Endothelial cell (in vitro differentiated cells): ENCODE data around the gene SNX27. TPM values are rescaled to one million over a fixed set of nuclear protein-coding genes. Genes with fewer than 3 reads are reported as not detected.
"Not testable (repeated sequence)": the region's sequence is repeated elsewhere in the genome, so short reads cannot be mapped to it uniquely, and the experiment has no call there.

Experiments
- DNase-seq: peaks from one replicate; pipeline ENCODE4 v3.0.0; 2021; ENCODE audit warnings: low spot score
- H3K27ac Mint-ChIP-seq: one replicate; pipeline ENCODE4 v1.8.0; 2021; ENCODE audit warnings: mixed read lengths, inconsistent platforms; ENCODE audit not compliant: unreplicated experiment
- H3K27me3 Mint-ChIP-seq: one replicate; pipeline ENCODE4 v1.8.0; 2021; ENCODE audit warnings: mild to moderate bottlenecking, moderate library complexity, mixed read lengths, inconsistent platforms; ENCODE audit not compliant: unreplicated experiment
- H3K36me3 Mint-ChIP-seq: one replicate; pipeline ENCODE4 v1.8.0; 2021; ENCODE audit warnings: mild to moderate bottlenecking, low read depth, mixed read lengths, inconsistent platforms; ENCODE audit not compliant: unreplicated experiment
- H3K4me1 Mint-ChIP-seq: one replicate; pipeline ENCODE4 v1.8.0; 2021; ENCODE audit warnings: mild to moderate bottlenecking, mixed read lengths, inconsistent platforms; ENCODE audit not compliant: unreplicated experiment
- H3K4me3 Mint-ChIP-seq: one replicate; pipeline ENCODE4 v1.8.0; 2021; ENCODE audit warnings: mild to moderate bottlenecking, mixed read lengths, inconsistent platforms; ENCODE audit not compliant: unreplicated experiment
- H3K9me3 Mint-ChIP-seq: one replicate; pipeline ENCODE4 v1.8.0; 2021; ENCODE audit warnings: mixed read lengths, inconsistent platforms; ENCODE audit not compliant: unreplicated experiment
- CTCF ChIP-seq: fragments of 200-600 bp; sonication (generic); IDR thresholded peaks from one replicate; pipeline ENCODE4 v1.5.0; 2021; ENCODE audit warnings: antibody characterized with exemption; ENCODE audit not compliant: unreplicated experiment
- total RNA-seq: library from RNA; stranded (reverse); fragmentation: NEBNext Ultra II Directional; extraction: Animal tissue kit (Norgen Biotek cat#: 25700); gene quantifications from one replicate; pipeline ENCODE4 v1.2.1, GENCODE V29; 2021; ENCODE audit not compliant: unreplicated experiment

Gene SNX27
- total RNA-seq, 1 donor from 2014 or later = 28.9 TPM

GRCh38 chr1:151653397-151653796 is 41.5 kb downstream of the SNX27 start:
- Mint-ChIP-seq H3K27ac (no peak overlapping the region), H3K36me3 (peaks cover 10% of the 10 kb centered on the region), H3K27me3 (peaks cover 6% of the 10 kb centered on the region), H3K4me3 (no peak overlapping the region), H3K9me3 (no peaks in the 10 kb centered on the region), H3K4me1 (peaks cover 28% of the 10 kb centered on the region)
- no peak for TF ChIP-seq CTCF
- no peak for DNase-seq

- DNase-seq = no peak
- no peak overlapping the region for H3K4me3 Mint-ChIP-seq
- peaks cover 15% of the 10 kb centered on the region for H3K36me3 Mint-ChIP-seq
- peaks cover 6% of the 10 kb centered on the region for H3K27me3 Mint-ChIP-seq
- peaks cover 28% of the 10 kb centered on the region for H3K4me1 Mint-ChIP-seq
- no peak for TF ChIP-seq CTCF
- peak overlapping the region; percentile 45 for H3K27ac Mint-ChIP-seq
- H3K9me3 Mint-ChIP-seq = no peaks in the 10 kb centered on the region
These were observed 43.5 kb downstream of the SNX27 start for GRCh38 chr1:151655371-151655770.

GRCh38 chr1:151661751-151662150 is 49.9 kb downstream of the SNX27 start:
- H3K9me3 Mint-ChIP-seq = no peaks in the 10 kb centered on the region
- DNase-seq = no peak
- no peaks in the 10 kb centered on the region for H3K27me3 Mint-ChIP-seq
- H3K36me3 Mint-ChIP-seq = peaks cover 13% of the 10 kb centered on the region
- peak overlapping the region; percentile 77 for H3K27ac Mint-ChIP-seq
- H3K4me3 Mint-ChIP-seq = no peak overlapping the region
- TF ChIP-seq CTCF = no peak
- H3K4me1 Mint-ChIP-seq = peaks cover 17% of the 10 kb centered on the region

GRCh38 chr1:151668090-151668489 is 56.2 kb downstream of the SNX27 start:
- Mint-ChIP-seq H3K9me3 (no peaks in the 10 kb centered on the region), H3K27me3 (no peaks in the 10 kb centered on the region), H3K36me3 (peaks cover 16% of the 10 kb centered on the region), H3K4me1 (no peaks in the 10 kb centered on the region), H3K27ac (no peak overlapping the region), H3K4me3 (no peak overlapping the region)
- DNase-seq = no peak
- no peak for TF ChIP-seq CTCF

- H3K9me3 Mint-ChIP-seq, H3K4me1 Mint-ChIP-seq, DNase-seq, H3K4me3 Mint-ChIP-seq, H3K27me3 Mint-ChIP-seq: not testable (repeated sequence)
- H3K27ac Mint-ChIP-seq = peak overlapping the region; percentile 44
- peaks cover 16% of the 10 kb centered on the region for H3K36me3 Mint-ChIP-seq
These were observed 58.3 kb downstream of the SNX27 start for GRCh38 chr1:151670036-151670675.
